Limb (tissue), 2 donors: ENCODE measurements around the gene PTPRA.
A peak's percentile ranks its signal among the peaks of the same experiment; 100 is the strongest.
"Not testable (repeated sequence)": the region's sequence is repeated elsewhere in the genome, so short reads cannot be mapped to it uniquely, and the experiment has no call there.

Experiments
- DNase-seq, 2 donors: peaks; one replicate each; pipeline ENCODE4 v3.0.0-alpha.2; 2016; ENCODE audit errors: extremely low spot score in 2 of 2

PTPRA gene

GRCh38 chr20:2873010-2873746 is at the start of gene PTPRA:
Gene PTPRA (plus strand): TSS chr20:2873481. CDS start chr20:2964278, 90,797 bp downstream.
- DNase-seq = peak; percentile 90 to 96

GRCh38 chr20:2825761-2826160 is 47.5 kb upstream of the PTPRA start:
- DNase-seq = no peak

- no peak for DNase-seq
These were observed 46.6 kb upstream of the PTPRA start for GRCh38 chr20:2826655-2827054.

GRCh38 chr20:2829376-2829775 is 43.9 kb upstream of the PTPRA start:
- no peak for DNase-seq

- not testable (repeated sequence) for DNase-seq
These were observed 42.1 kb upstream of the PTPRA start for GRCh38 chr20:2831206-2831605.

- DNase-seq = no peak
These were observed 39.5 kb upstream of the PTPRA start for GRCh38 chr20:2833761-2834160.

- DNase-seq = no peak
These were observed 38.7 kb upstream of the PTPRA start for GRCh38 chr20:2834401-2835110.

- DNase-seq = no peak
These were observed 37.9 kb upstream of the PTPRA start for GRCh38 chr20:2835331-2835796.

GRCh38 chr20:2836035-2836434 is 37.2 kb upstream of the PTPRA start:
- DNase-seq = no peak

- DNase-seq = no peak
These were observed 35.9 kb upstream of the PTPRA start for GRCh38 chr20:2837221-2837960.

GRCh38 chr20:2838170-2838797 is 35.0 kb upstream of the PTPRA start:
- DNase-seq = no peak

- no peak for DNase-seq
These were observed 34.2 kb upstream of the PTPRA start for GRCh38 chr20:2838847-2839671.

- no peak for DNase-seq
These were observed 33.5 kb upstream of the PTPRA start for GRCh38 chr20:2839732-2840137.

GRCh38 chr20:2840138-2840966 is 32.9 kb upstream of the PTPRA start, which contains the start of the genes PCED1A and VPS16:
Gene PCED1A (minus strand): TSS chr20:2840655. CDS start chr20:2839912, 743 bp downstream.
Gene VPS16 (plus strand): TSS chr20:2840745. CDS start chr20:2840775, 30 bp downstream.
- peak; percentile 88 to 95 for DNase-seq

GRCh38 chr20:2840967-2841531 is 32.2 kb upstream of the PTPRA start:
- DNase-seq = peak; percentile 55 to 79

- DNase-seq = no peak
These were observed 27.7 kb upstream of the PTPRA start for GRCh38 chr20:2845607-2846006.

GRCh38 chr20:2846698-2847097 is 26.6 kb upstream of the PTPRA start:
- DNase-seq = no peak

- DNase-seq = no peak
These were observed 25.5 kb upstream of the PTPRA start for GRCh38 chr20:2847802-2848201.

GRCh38 chr20:2849529-2849928 is 23.8 kb upstream of the PTPRA start:
- no peak for DNase-seq
